ENCODE measurements around the gene COL5A3.
A peak's percentile ranks its signal among the peaks of the same experiment; 100 is the strongest.

COL5A3 gene

DNA sequence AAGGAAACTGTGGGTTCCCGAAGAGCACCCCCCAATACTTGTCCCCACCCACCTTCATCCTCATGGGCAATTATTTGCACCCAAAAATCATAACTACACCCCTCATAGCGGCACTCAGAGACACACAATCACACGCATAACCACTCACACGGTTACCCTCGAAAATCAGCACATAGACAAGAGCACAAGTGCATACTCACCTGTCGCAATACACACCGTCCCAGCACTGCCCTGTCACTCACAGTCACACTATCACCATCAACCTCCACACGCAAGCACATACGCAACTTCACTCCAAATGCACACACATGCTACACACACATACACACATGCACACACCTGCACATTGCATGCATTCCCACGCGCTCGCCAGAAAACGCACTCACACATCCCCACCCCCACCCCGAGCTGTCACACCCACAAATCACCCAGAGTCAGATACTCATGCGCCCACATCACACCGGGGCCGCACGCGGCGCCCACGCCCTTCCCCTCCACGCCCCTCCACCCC is 535 bp downstream of the COL5A3 start:
- no peak for DNase-seq

DNA sequence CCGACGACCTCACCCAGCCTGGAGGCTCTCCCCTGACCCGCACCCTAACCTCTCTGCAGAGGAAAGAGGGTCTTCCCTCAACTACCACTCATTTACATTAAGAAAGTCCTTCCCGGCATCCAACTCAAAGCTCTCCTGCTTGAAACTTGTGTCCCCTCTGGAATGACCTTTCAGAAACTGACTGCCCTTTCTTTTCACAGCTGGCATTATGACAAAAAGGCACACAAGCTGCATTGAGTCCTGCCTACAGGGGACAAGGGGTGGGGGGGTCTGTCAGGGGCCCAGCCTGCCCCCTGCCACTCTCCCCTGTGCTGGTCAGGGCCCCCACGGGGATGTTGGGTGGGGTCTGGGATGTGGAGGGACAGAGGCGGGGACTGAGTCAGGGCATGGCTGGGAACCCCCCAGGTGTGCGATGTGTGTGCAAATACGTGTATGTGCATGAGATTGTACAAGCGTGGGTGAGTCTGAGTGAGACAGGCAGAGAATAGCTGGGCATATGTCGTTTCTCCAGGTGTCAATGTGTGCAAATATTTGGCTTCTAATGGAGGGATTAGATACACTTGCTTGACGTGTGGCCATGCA is 2.0 kb downstream of the COL5A3 start:
- no peak for DNase-seq

DNA sequence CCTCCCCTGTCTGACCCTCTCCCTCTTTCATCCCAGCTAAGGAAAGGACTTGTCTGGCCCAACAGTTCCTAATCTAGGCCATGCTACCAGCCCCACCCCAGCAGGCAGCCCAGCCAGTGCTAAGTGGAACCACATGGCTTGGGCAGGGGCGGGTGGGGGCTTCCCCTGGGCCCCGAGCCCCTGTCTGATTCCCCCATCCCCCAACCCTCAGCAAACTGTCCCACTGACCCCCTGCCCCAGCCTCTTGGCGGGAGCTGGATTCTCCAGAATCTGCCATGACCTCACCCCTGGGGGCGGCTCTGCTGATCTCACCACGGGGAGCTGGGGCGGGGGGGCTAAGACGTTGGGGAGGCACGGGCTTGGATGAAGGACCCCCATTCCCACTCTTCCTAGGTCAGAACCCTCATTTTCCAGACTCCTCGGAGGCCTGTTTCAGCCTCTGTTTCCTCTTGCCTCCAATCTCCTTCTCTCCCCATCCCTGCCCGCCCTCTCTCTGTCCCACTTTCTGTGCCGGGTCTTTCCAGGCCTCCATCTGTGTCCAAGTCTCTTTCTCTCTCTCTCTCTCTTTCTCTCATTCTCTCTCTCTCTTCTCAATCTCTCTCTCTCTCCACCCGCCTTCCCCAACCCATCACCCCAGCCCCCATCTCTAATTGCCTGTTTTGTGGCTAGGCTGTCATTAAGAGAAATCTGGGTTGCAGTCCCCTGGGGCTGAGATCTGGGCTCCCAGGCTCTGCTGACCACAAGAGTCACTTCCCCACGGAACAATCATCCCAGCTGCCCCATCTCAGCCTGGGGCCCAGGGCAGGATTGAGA is 2.7 kb downstream of the COL5A3 start:
- no peak for DNase-seq

DNA sequence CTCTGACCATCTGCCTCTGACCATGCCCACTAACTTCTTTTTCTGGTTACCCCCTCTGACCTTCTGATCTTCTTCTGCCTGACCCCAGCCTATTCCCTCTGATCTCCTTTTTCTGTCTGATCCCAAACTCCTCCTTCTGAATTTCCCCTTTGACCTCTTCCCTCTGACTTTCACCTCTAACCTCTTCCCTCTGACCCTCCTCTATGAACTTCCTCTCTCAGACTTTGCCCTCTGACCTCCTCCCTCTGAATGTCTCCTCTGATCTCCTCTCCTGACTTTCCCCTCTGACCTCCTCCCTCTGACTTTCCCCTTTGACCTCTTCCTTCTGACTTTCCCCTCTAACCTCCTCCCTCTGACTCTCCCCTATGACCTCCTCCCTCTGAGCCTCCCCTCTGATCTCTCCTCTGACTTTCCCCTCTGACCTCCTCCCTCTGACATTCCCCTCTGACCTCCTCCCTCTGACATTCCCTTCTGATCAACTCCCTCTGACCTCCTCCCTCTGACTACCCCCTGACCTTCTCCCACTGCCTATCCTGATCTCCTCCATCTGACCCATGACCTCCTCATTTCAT is 3.5 kb downstream of the COL5A3 start:
- no peak for DNase-seq

DNA sequence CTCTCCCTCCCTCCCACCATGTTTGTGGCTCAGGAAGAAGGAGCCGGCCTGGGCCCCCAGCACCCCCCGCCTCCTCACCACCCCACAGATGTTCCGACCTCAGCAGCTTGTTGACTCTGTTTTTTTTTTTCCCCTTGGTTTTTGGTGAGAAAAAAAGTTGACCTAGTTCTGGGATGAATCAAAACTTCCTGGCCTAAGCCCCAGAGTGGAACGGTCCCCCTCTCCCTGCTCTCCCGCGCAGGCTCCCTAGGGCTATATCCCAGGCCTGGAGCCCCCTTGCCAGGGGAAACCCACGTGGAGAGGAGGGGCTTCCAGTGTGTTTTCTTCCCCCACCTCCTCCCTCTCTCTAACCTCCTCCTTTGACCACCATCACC is 4.0 kb downstream of the COL5A3 start:
- no peak for DNase-seq

DNA sequence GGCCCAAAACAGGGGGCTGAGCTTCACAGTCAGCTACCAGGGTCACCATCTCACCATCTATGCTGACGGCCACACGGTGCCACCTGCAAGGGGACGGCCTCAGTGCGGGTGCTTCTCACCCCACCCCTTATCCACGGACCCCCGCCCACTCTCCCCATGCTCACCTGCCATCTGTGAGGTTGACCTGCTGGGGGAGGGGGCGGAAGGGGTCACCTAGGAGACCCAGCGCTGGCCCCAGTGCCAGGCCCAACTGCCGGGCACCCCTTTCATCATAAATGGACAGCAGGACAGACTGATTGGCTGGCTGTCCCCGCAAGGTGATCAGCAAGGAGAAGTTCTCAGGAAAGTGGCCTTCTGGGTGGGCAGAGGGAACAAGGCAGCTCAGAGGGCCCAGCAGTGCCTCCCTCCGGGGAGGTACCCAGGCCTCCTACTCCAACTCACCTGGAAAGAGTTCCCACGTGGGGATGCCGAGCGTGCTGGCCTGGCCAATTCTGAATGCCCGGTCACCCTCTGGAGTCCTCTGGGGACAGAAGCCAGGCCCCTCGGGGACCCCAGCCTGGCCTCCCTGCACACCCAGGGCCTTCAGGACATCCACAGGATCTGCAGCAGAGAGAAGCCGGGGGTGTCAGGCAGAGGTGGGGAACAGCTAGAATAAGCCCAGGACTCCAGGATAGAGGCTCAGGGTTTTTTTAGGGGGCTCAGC is 4.5 kb downstream of the COL5A3 start:
- no peak for DNase-seq

DNA sequence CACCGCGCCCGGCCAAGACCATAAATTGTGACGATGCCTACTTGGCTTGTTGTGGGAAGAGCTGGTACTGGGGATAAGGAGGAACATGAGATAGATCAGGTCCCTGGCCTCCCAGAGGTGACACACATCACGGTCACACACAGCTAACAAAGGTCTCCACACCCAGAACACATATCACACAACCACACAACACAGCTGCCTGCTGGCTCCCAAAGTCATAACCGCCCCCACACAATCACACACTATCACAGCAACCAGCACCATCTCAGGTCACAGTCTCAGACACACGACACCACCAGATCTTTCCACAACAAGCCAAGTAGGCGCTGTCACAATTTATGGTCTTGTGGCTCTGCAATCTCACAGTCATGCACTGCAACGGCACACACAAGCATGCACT is 5.7 kb downstream of the COL5A3 start:
- DNase-seq: no peak

DNA sequence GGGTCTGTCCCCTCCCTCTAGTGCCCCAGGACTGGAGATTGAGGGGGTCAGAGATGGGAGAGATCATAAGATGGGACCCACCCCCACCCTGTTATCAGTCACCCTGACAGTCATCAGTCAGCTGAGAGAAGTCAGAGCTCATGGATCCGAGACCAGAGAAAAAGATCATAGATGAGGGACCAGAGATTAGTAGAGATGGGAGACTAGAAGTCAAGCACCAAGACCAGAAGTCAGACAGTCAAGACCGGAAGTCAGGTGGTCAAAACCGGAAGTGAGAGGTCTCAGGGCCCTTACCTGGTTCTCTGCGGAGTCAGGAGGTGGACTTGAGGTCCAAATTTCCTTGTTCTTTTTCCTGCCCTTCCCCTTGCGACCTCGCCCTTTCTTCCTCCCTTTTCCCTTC is 7.0 kb downstream of the COL5A3 start:
- DNase-seq: no peak

DNA sequence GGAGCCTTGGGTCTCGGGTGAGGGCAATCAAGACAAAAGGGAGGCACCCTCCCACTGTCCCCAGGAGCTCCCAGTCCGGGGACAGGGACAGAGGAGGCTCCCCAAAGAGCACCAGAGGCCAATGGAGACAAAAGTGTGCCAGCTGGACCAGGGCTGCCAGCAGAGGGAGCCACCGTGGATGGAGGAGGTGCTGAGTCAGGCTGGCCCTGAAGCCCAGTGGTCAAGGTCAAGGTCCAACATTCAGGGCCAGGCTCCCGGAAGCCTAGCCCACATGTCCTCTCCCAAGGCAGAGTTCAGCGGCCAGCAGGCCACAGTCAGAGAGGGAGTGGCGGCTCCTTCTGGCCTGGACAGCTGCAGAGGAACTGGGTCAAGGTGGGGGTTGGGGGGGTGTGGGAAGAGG is 8.4 kb downstream of the COL5A3 start:
- no peak for DNase-seq

DNA sequence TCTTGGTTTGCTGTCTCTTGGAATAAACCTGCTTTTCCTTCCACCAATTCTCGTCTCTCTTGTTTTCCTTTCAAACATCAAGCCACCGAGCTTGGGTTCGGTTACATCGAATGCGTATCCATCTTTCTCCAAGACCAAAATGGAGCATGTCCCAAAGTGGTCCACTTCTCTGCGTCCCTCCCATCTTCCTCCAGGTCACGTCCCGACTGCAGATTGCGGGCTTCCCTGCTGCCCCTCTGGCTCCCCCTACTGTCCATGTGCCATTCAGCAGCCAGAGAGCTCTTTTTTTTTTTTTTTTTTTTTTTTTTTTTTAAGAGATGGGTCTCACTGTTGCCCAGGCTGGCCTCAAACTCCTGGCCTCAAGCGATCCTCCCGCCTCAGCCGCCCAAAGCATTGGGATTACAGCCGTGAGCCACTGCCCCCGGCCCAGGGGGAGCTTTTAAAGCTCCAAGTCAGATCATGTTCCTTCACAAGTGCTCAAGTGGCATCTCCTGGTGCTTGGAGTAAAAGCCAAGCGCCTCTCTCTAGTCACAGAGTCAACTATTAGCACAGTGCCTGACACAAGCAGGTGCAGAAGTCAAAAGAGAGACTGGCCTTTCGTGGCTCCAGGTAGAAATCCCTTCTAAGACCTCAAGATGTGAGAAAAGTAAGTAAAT is 10.0 kb downstream of the COL5A3 start:
- peak; percentile 41 for DNase-seq

DNA sequence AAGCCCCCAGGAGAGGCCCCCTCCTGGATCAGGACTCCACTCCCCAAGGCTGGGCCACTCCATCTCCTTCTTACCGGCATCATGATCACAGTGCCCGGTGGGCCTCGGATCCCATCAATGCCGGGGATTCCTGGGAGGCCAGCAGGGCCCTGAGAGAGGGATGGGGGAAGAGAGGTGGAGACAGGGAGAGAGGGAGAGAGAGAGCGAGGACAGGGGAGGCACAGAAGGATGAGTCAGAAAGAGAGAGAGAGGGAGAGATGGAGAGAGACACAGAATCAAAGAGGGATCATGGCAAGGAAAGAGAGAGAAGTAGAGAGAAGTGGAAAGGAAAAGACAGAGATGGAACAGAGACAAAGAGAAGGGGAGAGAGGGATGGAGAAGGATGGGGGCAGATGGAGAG is 13.8 kb downstream of the COL5A3 start:
- DNase-seq: no peak

DNA sequence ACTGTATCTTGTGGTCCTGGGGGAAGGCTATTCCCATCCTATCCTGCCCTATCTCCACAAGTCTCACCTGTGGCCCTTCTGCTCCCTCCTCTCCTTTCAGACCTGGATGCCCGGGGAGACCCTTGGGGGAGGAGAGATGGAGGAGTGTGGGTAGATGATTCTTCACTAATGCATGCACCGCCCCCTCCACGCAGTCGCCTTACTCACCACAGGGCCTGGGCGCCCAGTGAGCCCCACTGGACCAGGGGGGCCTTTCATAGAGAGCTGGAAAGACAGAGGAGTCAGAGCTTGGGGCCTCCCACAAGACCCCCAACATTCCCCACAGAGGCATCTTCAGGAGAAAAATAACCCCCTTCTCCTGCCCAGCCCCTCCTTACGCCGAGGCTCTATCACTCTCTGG is 14.3 kb downstream of the COL5A3 start:
- no peak for DNase-seq

DNA sequence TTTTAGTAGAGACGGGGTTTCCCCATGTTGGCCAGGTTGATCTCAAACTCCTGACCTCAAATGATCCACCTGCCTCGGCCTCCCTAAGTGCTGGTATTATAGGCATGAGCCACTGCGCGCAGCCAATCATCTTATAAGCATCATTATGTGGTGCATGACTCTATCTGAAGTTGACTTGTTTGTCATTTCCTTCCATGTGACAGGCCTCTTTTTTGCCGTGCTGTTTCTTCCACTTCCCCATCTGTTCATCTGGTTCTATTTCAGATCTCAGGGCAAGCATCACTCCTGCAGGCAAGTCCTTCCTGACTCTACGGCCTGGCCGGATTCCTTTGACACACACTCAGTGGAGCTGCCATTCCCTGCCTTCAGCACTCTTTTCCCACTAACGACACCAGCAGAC is 15.2 kb downstream of the COL5A3 start:
- no peak for DNase-seq

DNA sequence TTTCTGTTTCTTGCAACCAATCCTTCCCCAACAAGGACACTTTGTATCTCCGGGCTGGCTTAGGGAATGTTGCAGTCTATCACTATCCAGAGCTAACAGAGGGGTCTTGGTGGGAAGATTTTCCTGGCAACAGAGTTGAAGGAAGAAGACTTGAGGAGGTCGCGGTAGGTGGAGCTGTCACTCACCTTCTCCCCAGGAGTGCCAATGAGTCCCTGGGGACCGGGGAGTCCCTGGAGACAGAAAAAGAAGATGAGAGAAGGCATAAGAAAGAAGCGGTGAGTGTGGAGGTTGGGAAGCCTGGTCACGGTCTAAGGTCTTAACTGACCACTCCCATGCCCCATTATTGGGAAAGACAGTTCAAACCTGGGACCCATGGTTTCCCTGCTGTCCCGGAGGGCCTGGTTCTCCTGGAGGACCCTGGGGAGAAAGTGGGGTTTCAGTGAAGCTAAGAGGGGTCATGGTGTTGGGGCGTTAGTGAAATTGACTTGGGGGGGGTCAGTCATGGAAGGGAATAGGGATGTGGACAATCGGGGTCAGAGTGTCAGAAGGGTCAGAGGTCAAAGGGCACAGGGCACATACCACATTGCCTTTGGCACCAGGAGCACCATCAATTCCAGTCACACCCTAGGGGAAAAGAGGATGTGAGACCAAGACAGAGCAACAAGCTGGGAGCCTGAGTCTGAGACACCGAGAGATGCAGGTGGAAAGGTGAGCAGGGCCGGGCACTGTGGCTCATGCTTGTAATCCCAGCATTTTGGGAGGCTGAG is 18.7 kb downstream of the COL5A3 start:
- DNase-seq: no peak

DNA sequence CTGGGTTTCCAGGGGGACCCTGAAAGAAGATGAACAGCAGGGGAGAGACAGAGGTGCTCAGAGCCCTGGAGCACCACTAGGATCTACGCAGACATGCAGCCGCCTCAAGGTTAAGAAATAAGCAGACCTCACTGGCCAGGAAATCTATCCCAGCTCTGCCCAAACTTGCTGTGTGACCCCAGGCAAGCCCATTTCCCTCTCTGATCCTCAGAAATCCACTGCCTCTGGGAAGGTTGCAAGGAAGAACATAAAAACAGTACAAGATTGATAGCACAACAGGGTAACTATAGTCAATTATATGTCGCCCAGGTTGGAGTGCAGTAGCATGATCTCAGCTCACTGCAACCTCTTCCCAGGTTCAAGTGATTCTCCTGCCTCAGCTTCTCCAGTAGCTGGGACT is 20.8 kb downstream of the COL5A3 start:
- no peak for DNase-seq

DNA sequence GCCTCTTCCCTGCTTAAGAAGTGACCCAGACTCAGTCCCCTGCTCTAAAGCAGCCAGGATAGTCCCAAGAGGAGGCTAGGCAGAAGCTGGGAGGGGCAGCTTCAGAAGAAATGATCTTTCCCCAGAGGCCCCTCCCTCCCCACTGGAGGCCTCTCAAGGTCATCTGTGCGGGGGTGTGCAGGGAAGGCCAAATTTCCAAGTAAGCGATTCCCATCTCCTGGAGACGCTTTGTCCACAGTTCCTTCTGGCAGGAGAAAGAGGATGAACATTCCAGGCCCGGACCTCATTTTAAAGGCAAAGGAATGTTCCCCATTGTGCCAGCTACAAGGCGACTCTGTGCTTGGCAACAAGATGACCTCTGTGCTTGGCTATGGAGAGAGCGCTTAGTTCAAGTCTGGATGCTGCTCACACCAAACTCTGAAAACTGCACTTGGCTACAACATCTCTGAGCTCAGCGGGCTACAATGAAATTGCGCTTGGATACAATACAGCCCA is 23.5 kb downstream of the COL5A3 start:
- no peak for DNase-seq

DNA sequence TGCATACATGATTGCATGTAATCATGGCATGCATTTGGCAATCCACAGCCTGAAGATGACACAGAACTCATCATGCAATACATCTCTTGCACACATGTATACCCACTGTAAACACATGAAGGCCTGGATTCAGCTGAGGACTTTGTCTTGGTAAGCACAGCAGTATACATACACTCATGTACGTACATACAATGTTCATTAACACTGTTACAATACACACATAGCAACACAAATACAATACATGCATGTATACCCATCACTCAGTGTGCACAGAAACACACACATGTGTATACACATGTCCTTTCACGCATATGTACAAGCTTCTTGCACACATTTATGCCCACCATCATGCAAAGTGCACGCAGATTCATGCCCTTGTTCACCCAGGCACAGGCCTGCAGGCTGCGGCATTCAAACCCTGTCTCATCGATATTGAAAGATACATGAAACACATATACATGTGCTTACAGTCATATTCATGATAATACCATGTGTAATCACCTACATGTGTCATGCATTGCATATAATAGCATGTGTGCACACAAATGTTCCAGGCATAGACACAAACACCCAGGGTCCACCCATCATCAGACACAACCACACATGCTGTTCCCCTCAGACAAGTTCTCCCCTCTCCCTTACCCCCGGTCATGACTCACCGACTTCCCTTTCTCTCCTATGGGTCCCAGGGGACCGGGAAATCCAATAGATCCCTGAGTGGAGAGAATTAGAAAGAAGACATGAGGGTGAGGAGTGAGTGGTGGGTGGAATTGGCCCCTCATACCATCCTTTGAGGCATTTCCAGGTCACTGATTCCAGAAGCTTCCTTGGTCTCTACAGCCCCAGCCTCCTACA is 28.7 kb downstream of the COL5A3 start:
- no peak for DNase-seq

DNA sequence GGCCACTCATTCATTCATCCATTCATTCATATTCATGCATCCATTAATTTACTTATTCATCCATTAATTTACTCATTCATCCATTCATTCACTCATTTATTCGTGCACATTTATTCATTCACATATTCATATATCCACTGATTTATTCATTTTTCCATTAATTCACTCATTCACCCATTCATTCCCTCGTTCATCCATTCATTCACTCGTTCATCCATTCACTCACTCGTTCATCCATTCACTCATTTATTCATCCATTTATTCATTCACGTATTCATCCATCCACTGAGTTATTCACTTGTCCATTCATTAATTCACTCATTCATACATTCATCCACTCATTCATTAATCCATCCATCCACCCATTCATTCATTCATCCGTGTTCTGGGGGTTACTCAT is 38.2 kb downstream of the COL5A3 start:
- no peak for DNase-seq

DNA sequence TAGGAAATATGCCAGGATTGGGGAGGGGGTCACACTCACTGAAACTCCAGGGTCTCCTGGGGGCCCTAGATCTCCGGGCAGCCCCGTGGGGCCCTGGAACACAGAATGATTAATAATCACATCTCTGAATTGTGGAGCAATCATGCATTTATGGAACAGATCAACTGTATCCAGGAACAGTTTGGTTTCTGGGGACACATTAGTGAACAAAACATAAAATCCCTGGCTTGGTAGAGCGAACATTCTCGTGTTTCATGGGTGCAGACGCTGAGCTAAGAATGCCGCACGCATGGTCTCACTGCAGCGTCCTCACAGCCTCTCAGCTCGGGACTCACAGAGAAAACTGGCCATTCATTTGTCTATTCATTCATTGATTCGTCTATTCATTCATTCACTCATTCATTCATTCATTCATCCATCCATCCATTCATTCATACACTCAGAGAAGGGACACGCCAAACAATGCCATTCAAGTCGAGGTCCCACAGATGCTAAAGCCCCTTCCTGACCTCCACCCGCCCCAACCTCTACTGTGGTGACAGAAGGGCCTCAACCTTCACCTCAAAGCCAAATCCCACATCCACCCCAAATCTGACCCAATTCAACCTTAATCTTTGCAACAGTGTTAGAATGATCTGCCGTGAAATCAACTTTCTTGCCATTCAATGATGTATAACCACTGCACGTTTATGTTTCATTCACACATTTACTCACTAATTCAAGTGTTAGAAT is 39.0 kb downstream of the COL5A3 start:
- no peak for DNase-seq

DNA sequence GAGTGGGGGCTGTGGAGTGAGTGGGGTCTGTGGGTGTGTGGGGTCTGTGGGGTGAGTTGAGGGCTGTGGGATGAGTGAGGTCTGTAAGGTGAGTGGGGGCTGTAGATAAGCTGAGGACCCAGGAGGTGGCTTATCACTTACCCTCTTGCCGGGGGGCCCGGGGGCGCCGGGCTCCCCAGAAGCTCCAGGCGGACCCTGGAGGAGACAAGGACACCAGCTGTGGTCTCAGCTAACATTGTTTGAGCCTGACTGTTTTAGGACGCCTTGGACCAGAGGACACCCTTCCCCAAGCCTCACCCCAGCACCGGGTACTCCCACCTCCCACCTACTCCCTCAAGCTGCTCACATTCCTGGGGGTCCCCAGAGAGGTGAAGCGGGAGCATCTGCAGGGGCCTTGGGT is 39.8 kb downstream of the COL5A3 start:
- DNase-seq: no peak

DNA sequence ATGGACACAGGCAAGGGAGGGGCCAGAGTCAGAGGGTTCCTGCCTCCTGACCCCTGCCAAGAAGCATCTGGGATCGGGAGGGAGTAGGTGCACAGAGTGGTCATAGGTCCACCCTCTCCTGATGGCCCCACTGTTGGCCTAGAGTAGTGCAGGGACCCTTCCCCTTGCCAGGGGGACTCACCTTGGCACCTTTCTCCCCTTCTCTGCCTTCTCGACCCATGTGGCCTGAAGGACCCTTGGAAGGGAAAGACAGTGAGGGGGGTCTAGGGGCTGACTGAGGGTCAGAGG is 40.7 kb downstream of the COL5A3 start:
- no peak for DNase-seq

Data from NCI-H774 (cell line).